Measurements from ENCODE around the gene SLC8A3.

The SLC8A3 gene

GRCh38 chr14:69997849-69998248 is 190.9 kb downstream of the SLC8A3 start:
- Histone ChIP-seq H3K9ac (ENCODE audit: insufficient read length) (no peak overlapping the region), H3K36me3 (ENCODE audit: insufficient read depth, low read length) (no peaks in the 10 kb centered on the region), H3K9me3 (ENCODE audit: low read depth, low read length) (no peaks in the 10 kb centered on the region), H3K4me3 (no peak overlapping the region), H3K27ac (no peak overlapping the region)
- DNase-seq (ENCODE audit: low read depth, low spot score) = no peak
- TF ChIP-seq FOXP2 (optimal IDR thresholded peaks at IDR 0.05; ENCODE audit: control extremely low read depth, extremely low read length, insufficient read depth) = no peak
- no peak for TF ChIP-seq EZH2 (IDR thresholded peaks at IDR 0.05)
- no peak for TF ChIP-seq POLR2AphosphoS5 (IDR thresholded peaks at IDR 0.05; ENCODE audit: borderline replicate concordance, low read depth, low read length)

- Histone ChIP-seq H3K4me3 (no peak overlapping the region), H3K27ac (no peak overlapping the region), H3K9me3 (ENCODE audit: low read depth, low read length) (no peaks in the 10 kb centered on the region), H3K9ac (ENCODE audit: insufficient read length) (no peak overlapping the region), H3K36me3 (ENCODE audit: insufficient read depth, low read length) (no peaks in the 10 kb centered on the region)
- TF ChIP-seq POLR2AphosphoS5 (IDR thresholded peaks at IDR 0.05; ENCODE audit: borderline replicate concordance, low read depth, low read length) = no peak
- TF ChIP-seq EZH2 (IDR thresholded peaks at IDR 0.05) = no peak
- no peak for TF ChIP-seq FOXP2 (optimal IDR thresholded peaks at IDR 0.05; ENCODE audit: control extremely low read depth, extremely low read length, insufficient read depth)
- no peak for DNase-seq (ENCODE audit: low read depth, low spot score)
Measured at GRCh38 chr14:69996216-69996615, 192.5 kb downstream of the SLC8A3 start.
